GM19324 (cell line): ENCODE data around the gene GSTA4.
"Not testable (repeated sequence)": the region's sequence is repeated elsewhere in the genome, so short reads cannot be mapped to it uniquely, and the experiment has no call there.

Experiments used
- ATAC-seq: cut with Tn5 transposase; IDR thresholded peaks from one replicate; pipeline ENCODE4 v1.9.1; 2021; ENCODE audit warnings: mild to moderate bottlenecking, moderate library complexity; ENCODE audit not compliant: unreplicated experiment, low FRiP score

GSTA4 gene

DNA sequence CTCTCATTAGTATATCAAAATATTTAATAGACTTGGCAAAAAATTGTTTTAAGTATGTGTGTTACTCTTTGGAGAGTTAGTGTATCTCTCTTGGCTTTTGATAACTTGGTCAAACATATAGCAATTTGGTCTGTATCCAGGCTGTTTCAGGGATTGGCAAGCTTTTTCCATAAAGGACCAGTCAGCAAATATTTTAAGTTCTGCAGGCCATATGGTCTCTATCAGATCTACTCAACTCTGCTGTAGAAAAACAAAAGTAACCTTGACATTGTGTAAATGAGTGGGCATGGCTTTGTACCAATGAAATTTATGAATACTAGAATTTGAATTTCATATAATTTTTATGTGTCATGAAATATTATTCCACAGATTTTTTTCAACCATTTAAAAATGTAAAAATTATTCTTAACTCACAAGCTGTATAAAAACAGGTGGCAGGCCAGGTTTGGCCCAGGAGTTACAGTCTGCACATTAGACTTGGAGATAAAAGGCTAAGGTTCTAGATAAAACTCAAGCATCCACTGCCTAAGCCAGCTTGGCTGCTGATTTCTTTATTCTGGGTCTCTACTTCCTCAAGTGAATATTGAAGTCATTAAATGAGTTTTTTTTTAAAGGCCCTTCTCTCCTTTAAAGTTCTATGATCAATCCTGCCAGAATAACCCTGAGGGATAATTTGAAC lies 13.7 kb downstream of the GSTA4 start:
- no peak for ATAC-seq

DNA sequence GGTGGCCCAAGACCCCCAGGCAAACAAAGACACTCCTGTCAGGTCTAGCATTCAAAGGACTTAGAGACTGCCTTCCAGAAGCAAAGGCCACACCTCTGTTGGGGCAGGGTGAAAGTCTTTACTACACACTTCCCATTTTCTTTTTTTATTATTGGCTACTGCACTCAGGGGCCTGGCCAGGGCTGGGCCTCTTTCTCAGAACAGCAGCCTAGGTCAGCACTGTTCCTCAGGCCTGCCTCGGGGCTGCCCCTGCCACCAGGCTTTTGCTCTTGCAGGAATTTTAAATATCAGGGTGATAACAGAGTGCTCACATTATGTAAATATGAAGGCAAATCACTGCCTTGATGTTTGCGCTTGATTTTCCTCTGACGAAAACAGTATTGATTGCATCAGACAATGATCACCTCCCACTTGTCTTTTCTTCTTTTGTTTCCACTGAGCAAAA lies 18.5 kb downstream of the GSTA4 start:
- ATAC-seq, result peak; percentile 85

DNA sequence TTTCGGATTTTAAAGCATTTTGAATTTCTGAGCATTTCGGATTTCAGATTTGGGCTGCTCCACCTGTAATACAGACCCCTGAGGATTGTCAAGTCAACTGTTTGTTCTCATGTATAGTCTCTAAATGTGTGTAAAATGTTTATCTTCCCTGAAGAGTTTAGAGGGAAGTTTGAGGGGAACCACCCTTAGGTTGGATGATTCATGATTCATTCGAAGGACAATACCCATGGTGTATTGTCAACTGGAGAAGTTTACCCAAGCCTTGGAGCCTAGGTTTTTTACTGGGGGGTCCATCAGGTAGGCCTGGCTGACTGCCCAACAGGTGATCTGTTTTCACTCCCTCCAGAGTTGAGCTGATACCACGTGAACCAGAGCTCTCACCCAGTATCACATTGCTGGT lies 18.9 kb downstream of the GSTA4 start:
- no peak for ATAC-seq

DNA sequence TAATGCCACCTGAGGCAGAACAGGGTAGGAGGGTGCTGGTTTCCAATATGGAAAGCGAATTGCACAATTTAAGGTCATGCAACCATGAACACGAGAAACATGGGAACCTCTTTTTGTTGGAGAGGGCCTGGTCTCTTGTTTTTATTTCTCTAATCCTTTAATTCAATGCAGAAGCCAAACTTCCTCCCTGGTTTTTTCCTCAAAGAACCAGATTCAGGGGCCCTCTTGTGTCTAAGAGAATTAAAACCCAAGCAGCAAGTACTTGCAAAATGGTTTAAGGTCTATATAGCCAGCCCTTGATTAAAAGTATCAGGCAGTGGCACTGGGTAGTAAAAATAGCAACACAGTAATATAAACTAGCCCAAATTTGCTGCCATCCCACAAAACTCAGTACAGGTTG lies 19.5 kb downstream of the GSTA4 start:
- no peak for ATAC-seq

DNA sequence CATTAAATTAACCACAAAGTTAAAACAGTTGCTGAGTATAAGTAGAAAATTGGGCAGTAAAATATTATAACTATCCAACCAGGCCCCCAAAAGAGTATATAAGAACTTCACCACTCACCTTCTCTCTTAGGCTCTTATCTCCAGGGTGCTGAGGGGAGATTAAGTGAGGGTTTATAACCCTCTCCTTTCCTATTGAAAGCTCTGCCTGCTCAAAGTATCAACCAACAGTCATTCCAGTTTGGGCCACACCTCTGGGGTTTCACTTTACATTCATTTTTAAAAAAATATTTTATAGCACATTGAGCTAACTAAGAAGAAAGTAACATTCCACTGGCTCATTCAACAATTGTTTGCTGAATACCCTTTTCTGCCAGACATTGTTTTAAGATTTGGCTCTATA lies 22.1 kb downstream of the GSTA4 start:
- ATAC-seq, result no peak

DNA sequence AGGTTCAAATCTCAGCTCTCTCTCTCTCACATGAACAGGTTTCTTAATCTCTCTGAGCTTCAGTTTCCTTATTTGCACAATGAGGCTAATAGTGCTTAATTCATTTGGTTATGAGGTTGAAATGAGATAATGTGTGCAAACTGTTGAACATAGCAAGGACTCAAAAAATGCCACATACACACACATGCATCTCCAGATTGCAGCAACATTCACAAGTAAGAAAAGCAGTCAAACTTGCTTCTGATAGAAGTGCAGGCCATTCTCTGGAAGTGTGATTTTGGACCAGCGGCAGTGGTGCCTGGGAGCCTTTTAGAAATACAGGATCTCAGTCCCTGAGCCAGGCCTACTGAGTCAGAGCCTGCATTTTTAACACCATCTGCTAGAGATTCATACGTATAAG lies 25.7 kb downstream of the GSTA4 start:
- no peak for ATAC-seq

DNA sequence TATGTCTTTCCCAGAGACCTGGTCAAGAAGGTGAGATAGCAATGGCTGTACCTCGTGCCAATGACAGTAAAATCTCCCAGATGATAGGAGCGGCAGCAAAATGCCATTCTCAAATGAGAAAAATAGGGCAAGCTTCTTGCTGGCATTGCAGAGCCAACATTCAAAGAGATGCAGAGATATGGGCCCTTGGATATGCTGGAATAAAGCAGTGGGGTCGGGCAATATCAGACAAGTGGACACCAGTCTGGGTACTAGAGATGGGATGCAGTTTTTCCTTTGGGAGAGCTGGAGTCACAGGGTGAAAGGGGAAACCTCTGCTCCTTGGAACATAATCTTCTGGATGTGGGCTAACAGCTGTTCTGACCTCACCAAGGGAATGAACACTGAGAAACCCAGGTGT lies 29.0 kb downstream of the GSTA4 start:
- ATAC-seq, result no peak

DNA sequence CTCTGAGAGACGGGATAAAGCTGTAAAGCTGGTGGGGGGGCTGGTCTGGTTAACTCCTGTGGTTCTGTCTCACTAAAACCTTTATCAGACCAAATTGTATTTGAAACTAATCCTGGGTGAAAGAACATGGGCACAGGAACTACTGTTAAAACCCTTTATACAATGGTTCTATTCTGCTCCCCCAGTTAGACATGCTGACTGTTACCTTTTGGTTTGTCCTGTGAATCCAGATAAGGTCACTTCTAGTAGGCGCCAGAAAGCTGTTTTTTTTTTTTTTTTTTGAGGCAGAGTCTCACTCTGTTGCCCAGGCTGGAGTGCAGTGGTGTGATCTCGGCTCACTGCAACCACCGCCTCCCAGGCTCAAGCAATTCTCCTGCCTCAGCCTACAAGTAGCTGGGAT lies 29.7 kb downstream of the GSTA4 start:
- ATAC-seq, result no peak

DNA sequence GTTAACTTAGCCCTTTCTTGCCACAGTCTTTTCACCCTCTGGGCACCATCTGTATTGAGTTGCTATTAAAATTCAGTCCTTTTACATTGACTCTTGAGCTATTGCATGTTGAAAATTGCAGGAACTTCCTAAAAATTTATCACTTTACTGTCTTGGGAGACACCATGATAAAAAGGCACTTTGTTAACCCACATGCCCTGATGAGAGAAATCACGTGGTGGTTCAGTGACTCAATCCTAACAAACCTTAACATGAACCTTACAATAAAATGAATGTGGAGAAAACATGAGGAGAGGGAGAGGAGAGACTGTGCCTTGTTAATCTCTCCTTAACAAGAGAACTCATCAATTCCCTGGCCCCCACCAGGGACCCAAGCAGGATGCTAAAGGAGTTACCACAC lies 30.8 kb downstream of the GSTA4 start:
- ATAC-seq, result no peak

DNA sequence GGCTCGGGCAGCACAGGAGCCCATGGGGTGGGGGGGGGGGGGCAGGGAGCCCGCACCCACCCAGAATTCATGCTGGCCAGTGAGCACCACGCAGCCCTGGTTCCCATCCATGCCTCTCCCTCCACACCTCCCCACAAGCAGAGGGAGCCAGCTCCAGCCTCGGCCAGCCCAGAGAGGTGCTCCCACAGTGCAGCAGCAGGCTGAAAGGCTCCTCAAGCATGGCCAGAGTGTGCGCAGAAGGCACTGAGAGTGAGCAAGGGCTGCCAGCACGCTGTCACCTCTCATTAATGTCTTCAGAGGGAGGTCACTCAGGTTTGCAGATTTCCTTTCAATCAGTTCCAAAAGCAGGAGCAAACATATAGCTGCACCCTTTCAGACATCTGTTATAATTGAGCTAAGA lies 32.4 kb downstream of the GSTA4 start:
- no peak for ATAC-seq

DNA sequence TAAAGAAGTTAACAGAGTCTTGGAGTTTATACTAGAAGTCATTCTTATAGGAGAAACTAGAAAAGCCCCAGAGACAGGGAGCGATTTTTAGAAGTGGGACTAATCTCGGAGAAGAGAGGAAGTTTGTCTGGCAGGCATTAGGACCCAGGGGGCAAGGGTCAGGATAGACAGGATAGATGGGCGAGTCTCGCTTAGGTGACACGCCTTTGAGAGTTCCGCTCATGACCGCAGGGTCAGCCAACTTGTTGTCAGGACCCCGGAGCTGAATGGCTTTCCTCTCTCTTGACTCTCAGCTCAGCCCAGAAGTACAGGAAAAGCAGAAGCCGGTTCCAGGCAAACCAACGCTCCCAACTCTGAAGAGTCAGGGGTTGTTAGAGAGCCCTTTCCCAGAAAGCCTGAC lies 34.1 kb downstream of the GSTA4 start:
- not testable (repeated sequence) for ATAC-seq

DNA sequence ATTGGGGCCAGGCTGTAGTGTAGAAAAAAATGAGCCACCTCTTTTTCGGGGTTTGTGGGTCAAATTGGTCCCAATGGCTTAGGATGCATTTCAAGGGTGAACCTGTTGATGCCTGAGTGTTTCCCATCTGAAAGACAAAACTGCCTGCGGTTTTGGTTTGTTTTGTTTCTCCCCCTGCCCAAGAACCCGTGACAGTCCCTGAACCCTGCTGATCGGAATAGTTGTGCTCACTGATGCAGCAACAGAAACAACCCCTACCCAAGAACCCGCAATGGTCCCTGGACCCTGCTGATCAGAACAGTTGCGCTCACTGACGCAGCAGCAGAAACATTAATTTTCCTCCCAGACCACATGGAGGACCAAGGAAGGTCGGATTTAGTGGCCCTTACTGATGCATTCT lies 34.9 kb downstream of the GSTA4 start:
- not testable (repeated sequence) for ATAC-seq

DNA sequence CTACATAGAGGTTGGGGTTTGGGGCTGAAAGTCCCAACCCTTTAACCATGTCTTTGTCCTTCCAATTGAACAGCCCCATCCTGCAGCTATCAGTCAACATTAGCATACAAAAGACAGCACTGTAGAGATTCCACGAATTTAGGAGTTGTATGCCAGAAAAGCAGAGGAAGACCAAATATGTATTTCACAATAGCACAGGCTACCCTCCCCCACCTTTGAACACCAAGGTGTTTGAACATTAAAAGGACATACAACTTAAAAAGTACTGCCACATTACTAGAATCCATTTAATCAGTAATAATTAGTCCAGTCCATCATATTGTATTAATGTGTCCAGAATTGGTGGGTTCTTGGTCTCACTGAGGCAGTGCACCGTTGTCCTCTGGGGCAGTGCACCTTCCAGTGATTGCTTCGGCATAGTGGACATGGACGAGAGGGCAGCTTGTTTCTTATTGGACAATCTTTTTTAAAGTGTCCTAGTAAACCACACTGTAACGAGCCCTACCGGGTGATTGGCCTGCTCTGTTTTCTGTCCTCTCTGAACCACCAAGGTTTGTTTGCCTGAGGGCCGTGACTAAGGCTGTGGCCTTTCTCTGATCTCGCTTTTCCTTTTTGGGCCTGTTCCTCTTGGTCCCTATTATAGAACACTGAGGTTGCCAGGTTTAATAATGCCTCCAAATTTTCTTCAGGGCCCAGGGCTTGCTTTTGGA lies 36.4 kb downstream of the GSTA4 start:
- ATAC-seq, result no peak

DNA sequence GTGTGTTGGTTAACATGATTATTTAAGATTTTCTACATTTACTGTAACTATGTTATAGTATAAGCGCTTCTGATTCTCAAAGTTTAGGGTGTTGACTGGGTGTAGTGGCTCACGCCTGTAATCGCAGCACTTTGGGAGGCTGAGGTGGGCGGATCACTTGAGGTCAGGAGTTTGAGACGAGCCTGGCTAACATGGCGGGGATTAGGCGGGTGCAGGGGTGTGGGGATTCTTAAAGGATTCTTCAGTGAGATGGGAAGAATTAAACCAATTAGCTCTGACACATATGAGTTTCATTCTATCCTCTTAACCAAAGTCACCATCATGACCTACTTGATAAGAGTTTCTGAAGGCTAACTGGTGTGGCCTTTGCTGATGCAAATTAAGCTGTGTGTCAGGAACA lies 39.2 kb downstream of the GSTA4 start:
- ATAC-seq, result no peak

DNA sequence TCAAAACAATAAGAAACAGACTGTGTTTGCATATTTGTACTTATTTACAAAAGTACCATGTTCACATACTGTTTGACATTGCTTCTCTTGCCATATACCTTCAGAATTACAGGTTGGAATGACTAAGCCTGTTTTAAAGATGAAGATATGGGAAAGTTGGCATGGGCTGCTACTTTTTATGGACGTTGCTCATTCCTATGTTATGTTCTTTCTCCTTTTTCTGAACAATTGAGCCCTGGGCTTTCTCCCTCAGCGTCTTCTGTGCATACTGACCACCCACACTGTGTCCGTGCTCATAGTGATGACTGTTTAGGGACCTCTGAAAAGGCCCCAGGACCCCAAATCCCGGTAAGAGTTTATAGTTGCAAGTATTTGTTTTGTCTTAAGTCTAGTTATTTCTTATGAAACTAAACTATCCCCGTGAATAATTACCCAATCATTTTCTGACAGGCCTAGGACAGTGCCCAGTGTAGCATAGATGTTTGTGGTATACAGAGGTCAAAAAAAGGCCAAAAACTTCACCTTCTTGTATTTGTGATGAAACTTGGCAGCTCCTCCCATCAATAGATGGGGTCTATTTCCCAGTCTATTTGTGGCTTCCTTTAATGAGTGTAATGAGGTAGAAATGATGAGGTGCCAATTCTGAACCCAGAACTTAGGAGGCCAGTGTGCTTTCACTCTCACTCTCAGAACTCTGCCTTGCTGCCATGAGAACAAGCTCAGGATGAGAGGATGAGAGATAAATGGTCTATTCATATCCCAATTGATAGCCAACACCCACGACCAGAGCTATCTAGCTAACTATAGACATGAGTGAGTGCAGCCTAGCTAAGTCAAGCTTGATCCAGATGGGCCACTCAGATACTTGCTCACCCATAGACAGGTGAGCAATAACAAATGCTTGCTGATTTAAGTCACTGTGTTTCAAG lies 40.9 kb downstream of the GSTA4 start:
- ATAC-seq, result no peak

DNA sequence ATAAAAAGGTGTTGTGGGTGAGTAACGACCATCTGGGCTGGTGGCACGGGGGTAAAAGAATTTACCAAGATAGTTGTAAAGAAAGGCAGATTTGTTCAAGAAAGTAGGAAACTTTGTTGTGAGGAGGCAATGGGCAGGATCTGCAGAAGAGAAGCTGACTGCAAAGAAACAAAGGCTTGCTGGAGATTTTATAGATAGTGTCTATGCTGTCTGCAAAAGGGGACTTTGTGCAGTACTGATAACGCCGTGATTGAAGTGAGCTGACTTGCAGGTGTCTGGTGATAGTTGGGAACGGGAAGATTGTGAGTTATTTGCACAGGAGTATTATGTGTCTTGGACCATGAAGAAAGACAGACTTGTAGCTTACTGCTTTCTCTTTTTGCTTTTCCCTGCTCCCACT lies 48.8 kb downstream of the GSTA4 start:
- ATAC-seq, result no peak

DNA sequence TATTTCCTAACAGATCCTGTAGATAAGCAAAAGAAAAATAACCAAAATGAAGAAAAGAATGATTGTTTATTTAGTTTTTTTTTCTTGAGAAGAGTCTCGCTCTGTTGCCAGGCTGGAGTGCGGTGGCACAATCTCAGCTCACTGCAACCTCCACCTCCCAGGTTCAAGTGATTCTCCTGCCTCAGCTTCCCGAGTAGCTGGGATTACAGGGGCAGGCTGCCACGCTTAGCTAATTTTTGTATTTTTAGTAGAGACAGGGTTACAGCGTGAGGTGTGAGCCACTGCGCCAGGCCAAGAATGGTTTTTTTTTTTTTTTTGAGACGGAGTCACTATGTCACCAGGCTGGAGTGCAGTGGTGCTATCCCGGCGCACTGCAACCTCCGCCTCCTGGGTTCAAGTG lies 52.3 kb downstream of the GSTA4 start:
- not testable (repeated sequence) for ATAC-seq

DNA sequence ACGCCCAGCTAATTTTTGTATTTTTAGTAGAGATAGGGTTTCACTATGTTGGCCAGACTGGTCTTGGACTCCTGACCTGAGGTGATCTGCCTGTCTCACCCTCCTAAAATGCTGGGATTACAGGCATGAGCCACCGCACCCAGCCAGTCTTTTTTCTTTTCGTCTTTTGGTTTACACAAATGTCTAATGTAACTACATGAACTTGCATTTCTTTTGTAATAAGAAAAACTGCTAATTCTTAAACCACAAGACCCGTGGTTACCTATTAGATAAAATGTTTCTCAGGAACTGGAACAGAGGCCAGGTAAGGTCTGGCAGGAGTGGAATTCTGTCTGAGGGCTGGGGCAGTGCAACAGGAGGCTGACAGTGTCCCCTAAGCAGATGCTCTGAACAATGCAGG lies 52.9 kb downstream of the GSTA4 start:
- ATAC-seq, result no peak

DNA sequence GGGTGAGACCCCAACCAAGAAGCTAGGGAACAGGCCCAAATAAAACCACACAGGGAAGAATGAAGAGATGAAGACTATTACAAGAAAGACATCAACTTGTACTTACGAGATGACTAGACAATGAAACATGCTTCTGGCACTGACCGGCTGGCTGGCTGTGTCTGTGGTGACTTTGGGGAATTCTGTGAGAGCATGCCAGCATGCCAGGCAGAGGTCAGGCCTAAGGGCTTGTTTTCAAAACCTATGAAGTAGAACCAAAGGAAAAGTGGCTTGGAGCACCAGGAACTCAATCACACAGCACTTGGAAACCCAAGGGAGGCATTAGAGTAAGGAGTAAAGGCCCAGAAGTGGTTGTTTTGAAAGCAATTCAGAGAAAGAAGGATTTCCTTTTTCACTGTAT lies 57.2 kb downstream of the GSTA4 start:
- ATAC-seq, result no peak

DNA sequence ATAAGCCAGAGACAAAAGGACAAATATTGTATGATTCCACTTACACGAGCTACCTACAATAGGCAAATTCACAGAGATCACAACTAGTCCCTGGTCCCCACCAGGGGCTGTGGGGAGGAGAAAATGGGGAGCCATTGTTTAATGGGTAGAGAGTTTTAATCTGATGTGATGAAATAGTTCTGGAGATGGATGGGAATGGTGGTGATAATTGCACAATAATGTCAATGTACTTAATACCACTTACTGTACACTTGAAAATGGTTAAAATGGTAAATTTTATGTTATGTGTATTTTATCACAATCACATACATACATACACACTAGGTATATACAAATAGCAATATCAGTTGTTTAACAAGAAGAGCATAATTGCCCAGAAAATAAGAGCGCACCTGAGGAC lies 61.3 kb downstream of the GSTA4 start:
- ATAC-seq, result no peak

DNA sequence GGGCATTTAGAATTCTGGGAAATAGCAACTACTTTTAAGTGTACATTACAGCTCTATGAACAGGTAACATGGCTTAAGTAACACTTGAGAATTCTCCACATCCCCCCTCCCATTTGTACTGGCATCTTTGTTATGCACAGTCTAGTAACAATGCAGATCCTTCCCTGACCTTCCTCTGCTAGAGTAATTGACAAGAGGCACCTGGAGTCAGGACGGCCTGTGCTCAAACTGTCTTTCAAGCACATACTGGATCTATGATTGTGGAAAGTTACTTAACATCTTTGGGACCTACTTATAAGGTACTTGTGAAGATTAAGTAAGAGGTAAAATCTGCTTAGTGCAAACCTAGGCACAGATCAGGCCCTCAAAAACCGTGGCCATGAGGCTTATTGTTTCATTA lies 63.7 kb downstream of the GSTA4 start:
- ATAC-seq, result no peak
